ENCODE results near the gene GAS7.

DNA sequence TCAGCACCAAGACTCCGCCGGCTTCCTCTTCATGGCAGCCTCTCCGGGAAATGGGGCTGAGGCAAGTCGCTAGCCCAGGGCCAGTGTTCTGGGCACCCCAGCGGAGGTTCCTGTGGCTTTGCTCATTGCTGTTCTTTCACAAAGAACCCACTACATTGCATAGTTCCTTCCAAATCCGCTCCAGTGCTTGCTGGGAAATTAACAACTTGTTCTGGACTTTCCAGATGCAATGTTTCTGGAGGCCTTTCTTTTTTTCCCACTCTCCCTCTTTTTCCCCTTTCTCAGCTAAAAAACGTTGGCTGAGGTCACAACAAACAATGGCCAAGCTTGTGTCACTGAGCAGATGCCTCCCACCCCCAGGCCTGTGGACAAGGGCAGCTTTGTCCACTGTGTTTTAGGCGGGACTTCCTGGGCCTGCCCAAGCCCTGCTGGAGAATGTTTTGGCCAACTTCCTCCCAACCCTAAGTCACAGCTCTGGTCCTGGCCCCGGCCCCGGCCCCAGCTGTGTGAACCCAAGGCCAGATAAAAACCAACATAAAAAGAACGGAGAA is 161.8 kb downstream of the GAS7 start:
- no peak for TF ChIP-seq ZNF114 (CRISPR knock-in tag; IDR thresholded peaks at IDR 0.05)
- TF ChIP-seq, protein P1, sequence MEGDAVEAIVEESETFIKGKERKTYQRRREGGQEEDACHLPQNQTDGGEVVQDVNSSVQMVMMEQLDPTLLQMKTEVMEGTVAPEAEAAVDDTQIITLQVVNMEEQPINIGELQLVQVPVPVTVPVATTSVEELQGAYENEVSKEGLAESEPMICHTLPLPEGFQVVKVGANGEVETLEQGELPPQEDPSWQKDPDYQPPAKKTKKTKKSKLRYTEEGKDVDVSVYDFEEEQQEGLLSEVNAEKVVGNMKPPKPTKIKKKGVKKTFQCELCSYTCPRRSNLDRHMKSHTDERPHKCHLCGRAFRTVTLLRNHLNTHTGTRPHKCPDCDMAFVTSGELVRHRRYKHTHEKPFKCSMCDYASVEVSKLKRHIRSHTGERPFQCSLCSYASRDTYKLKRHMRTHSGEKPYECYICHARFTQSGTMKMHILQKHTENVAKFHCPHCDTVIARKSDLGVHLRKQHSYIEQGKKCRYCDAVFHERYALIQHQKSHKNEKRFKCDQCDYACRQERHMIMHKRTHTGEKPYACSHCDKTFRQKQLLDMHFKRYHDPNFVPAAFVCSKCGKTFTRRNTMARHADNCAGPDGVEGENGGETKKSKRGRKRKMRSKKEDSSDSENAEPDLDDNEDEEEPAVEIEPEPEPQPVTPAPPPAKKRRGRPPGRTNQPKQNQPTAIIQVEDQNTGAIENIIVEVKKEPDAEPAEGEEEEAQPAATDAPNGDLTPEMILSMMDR (conservative IDR thresholded peaks at IDR 0.05; ENCODE audit: low read depth in 2 of 2), result no peak
